GM11168 (cell line): ENCODE data around the gene TAPT1.

ENCODE experiments used
- in situ Hi-C: fragments of 300-500 bp; cut with MboI; formaldehyde crosslinking; loops from one replicate; pipeline ENCODE4 v1.12.0; 2022; ENCODE audit warnings: low sequenced_read_pairs; ENCODE audit not compliant: unreplicated experiment

Gene TAPT1, protein sequence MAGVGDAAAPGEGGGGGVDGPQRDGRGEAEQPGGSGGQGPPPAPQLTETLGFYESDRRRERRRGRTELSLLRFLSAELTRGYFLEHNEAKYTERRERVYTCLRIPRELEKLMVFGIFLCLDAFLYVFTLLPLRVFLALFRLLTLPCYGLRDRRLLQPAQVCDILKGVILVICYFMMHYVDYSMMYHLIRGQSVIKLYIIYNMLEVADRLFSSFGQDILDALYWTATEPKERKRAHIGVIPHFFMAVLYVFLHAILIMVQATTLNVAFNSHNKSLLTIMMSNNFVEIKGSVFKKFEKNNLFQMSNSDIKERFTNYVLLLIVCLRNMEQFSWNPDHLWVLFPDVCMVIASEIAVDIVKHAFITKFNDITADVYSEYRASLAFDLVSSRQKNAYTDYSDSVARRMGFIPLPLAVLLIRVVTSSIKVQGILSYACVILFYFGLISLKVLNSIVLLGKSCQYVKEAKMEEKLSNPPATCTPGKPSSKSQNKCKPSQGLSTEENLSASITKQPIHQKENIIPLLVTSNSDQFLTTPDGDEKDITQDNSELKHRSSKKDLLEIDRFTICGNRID

DNA sequence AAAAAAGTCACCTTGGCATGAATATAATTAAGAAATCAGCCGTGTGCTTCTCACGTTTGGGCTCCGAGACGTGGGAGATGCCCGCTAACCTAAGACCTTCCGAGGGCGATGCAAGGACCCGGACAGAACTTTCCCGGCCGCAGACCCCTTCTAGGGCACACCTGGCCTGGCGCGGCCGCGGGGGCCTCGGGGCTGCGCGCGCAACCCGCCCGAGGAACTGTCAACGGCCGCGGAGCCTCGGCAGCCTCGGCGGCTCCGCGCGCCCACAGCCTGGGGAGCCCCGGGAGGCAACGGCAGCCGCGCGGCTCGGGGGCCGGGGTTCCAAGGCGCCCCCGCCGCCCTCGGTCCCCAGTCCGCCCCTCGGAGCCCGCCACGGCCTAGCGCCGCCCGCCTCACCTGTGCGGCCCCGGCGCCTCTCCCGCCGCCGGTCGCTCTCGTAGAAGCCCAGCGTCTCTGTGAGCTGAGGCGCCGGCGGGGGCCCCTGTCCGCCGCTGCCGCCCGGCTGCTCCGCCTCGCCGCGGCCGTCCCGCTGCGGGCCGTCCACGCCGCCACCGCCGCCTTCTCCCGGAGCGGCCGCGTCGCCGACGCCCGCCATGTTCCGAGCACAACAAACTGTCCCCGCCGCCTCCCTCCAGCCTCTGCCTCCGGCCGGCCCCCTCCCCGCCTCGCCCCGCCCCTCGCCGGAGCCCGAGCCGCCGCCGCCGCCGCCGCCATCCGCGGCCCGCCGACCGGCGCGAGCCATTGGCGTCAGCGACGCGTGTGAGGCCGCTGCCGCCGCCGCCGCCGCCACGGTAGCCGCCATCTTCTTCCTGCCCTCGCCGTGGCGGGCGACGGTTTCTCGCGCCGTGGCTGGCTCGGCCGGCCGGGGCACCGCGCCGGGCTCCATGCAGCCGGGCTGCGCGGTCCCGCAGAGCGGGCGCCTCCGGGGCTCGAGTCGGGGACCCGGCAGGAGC is at the start of gene TAPT1:
Gene TAPT1, minus strand, starts transcription at position 609 of the 953 bp plus-strand sequence. Its CDS starts 14 bp downstream, at position 595.
- in situ Hi-C loops: no loop called here

DNA sequence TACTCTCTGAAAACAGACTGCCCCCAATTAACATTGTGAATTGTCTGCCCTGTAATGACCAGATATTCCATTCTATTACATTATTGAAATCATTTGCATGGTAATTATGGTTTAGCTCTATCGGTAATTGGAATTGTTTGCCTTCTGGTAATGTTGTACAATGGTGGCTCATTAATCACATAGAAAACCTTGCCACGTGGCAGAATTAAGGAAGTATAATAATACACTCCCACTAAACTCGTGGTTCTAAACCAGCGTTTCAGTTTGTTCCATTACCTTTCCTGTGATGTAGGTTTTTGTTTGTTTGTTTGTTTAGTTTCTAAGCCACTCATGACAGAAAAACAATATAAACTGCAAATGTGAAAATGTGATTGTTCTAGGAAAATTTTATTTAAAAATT is 45.1 kb upstream of the TAPT1 start:
- in situ Hi-C loops: no loop called here

DNA sequence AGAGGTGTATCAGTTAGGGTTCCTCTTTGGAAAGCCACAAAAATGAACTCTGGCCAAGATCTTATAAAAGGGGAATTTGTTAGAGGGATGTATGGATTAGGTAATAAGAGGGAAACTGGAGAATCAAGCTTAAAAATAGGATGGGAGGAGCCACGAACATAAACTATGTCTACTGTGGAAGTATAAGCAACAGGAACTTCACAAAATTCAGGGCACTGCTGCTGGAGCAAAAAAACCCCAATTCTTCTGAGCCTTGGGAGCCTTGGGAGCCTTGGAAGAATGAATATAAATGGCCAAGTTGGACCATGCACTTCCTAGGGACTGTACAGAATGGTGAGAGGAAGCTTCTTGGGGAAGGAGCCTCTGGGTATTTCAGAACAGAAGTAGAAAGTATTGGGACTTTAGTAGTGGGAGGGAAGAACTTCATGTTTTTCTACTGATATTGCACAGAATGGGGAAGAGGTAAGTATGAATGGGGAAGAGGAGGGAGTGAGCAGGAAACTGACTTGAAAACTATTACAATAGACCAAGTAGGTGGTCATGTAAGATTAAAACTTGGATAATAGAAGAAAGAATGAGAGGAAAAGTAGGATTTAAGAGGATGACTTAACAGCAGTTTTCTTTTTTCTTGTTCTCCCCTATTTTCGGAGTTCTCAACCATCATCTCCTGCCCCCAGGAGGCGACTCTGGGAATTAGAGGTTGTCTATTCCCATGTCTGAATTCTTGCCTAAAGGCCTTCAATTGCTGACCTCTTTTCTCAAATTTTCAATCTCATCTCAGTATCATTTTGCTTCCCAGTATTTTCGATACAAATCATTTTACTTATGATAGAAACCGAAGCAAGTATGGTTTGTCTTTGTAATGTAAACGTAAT is 44.4 kb upstream of the TAPT1 start:
- in situ Hi-C loops: no loop called here

DNA sequence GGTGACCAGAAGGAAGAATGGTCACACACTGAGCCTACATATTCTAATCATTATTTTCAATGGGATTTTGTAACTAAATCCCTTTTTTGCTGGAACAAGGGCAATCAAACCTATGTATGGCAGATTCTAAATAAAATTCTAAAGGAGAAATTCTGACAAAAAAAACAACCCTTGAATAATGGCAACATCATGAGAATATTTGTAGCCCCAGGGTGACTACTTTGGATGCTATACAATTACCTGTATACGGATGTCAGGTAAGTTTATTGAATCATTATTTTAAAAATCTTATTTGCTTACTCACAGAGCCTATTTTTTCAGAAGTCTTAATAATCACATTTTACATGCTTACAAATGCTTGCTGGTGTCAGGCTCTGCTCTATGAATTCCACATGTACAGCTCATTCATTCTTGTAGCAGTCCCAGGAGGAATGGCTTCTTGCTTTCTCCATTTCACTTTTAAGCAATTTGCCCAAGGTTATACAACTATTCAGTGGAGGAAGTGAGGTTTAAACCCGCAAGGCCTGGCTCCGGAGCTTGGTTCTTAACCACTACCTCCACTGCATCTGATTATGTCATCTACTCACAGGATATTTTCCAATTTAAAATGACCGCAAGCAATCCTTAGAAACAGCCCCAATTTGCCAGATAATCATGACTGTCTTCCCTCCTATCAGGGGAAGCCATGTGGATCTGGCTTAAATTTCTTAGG is 43.6 kb upstream of the TAPT1 start:
- in situ Hi-C loops: loop anchor here (10.0 kb wide), 1 partner anchor 235 kb away; no protein-coding TSS in a partner anchor

DNA sequence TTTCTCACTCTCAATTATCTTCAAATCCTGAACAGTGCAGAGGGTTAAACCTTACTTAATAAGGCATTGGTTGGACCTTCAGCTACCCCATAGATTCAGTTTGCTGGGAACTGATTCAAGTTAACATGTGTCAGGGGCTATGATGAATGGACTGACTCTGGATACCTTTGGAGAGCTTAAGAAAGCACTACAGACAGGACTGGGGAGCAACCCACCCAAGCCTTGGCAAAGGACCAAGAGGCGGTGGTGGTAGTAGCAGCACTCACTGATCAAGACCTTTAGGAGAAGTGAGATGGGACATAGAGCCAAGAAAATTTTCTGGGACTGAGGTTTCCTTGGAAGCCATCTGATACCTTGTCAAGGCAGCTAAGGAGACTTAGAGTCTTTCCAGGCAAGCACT is 43.0 kb upstream of the TAPT1 start:
- in situ Hi-C loops: loop anchor here (10.0 kb wide), 1 partner anchor 234 kb away; no protein-coding TSS in a partner anchor

DNA sequence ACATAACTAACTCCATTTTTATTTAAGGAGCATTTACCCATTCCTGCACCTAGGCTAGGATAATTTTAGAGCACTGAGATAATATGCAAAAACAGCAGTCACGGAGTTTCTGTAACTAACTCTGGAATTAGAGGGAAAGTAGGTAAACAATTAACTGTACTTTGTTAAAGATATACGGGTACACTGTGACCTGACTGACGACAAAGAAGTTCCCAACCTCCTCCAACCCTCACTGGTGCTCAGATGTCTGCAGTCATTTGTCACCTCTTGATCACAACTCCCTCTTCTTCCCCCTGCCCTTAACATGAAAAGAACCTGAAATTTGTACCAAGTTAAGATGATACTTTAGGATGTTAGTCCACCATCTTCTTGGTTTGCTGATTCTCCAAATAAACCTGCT is 42.0 kb upstream of the TAPT1 start:
- in situ Hi-C loops: loop anchor here (10.0 kb wide), 1 partner anchor 233 kb away; no protein-coding TSS in a partner anchor

DNA sequence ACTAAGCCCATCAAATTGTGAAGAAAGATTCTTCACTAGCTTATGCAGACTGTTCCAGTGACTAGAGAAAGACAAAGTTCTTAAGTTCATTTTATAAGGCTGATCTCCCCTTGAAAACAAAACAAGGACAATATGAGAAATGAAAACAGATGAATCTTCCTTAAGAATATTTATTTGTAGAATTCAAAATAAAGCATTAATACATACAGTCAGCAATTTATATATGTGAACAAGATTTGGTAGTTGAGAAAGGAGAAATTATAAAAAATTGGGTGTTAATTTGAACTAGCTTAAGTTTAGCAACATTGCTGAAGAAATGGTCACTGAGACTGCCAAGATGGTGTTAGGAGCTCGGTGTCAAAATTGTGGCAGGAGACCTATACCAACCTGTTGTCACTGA is 41.4 kb upstream of the TAPT1 start:
- in situ Hi-C loops: loop anchor here (10.0 kb wide), 1 partner anchor 233 kb away; no protein-coding TSS in a partner anchor

DNA sequence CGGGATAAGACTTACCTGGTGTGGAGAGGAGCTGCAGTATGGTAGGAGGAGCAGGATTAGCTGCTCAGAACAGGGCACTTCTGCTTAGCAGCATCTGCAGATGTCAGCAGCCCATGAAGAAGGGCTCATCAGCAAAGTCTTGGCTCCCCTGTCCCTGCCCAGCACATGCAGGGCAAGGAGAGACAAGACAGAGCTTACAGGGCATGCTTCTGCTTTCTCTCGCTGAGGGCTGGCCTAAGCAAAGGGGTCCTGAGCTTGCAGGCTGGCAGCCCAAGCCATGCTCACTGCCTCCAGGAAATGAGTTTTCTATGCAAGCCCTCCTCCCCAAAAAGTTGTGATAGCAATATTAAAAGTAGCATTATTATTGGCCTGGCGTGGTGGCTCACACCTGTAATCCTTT is 39.5 kb upstream of the TAPT1 start:
- in situ Hi-C loops: loop anchor here (10.0 kb wide), 1 partner anchor 231 kb away; no protein-coding TSS in a partner anchor

DNA sequence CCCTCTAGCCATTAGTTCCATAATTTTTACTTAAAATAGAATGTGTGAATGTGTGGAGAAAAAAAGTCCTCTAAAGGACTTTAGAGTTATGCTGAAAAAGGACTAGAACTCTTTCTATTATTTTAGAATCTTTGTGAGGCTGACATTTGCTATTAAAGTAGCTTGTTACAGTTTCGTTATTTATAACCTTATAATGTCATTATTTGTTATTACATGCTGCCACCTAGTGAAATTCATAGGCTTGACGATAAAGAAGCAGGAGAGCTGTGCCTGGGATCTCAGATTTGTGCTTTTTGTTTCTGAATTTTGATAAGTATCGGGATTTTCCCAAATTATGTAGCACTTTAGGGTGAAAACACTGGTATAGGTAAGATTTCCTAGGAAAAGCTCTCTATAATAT is 38.5 kb upstream of the TAPT1 start:
- in situ Hi-C loops: loop anchor here (10.0 kb wide), 1 partner anchor 230 kb away; no protein-coding TSS in a partner anchor

DNA sequence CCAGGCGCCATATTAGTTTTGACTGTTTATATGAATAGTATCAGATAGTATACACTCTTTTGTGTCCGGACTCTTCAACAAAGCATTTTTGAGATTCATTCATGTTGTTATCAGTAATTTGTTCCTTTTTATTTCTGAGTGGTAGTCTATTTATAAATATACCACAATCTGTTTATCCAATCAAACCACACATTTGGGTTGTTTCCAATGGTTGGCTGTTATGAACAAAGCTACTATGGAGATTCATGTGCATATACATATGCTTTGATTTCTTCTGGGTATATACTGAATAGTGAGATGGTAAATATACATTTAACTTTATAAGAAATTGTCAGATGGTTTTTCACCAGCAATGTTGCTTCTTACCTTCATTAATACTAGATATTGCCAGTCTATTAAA is 36.8 kb upstream of the TAPT1 start:
- in situ Hi-C loops: loop anchor here (10.0 kb wide), 1 partner anchor 228 kb away; no protein-coding TSS in a partner anchor

DNA sequence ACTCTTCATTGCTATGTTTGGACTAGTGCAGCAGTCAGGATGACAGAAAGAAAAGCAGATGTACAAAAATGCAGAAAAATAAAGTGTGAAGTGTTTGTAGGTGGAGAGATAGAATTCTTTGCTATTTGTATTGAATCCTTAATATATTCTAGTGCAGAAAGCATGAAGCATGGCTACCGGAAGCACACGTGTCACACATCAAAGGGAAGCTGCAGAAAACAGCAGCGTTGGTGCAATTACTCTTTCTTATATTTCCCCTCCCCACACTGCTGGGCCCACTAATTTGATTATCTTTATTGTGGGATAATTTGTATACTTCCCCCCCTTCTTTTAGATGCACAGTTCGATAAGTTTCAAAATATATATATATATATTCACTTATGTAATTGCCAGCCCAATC is 35.9 kb upstream of the TAPT1 start:
- in situ Hi-C loops: loop anchor here (10.0 kb wide), 1 partner anchor 227 kb away; no protein-coding TSS in a partner anchor

DNA sequence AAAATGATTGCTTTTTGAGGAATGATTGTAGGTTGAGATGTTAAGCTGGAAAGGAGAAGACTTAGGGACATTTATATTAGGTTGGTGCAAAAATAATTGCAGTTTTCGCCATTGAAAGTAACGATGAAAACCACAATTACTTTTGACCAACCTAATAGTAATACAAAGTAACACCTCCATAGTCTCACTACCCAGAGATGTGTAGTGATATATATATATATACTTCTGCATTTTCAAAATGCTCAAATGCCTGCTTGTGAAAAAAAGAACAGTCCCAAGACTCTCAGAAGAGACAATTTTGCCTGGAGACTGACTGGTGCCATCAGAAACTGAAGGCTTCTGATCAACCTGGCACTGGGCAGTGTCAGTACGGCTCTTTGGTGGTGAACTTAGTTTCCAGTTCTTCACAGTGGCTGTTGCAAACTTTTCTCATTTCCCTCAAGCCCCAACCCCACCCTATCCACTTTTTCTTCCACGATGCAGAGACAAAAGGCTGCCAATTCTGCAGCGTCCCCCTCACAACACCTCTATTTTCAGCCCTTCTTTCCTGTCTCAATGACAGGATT is 35.1 kb upstream of the TAPT1 start:
- in situ Hi-C loops: loop anchor here (10.0 kb wide), 1 partner anchor 227 kb away; no protein-coding TSS in a partner anchor

DNA sequence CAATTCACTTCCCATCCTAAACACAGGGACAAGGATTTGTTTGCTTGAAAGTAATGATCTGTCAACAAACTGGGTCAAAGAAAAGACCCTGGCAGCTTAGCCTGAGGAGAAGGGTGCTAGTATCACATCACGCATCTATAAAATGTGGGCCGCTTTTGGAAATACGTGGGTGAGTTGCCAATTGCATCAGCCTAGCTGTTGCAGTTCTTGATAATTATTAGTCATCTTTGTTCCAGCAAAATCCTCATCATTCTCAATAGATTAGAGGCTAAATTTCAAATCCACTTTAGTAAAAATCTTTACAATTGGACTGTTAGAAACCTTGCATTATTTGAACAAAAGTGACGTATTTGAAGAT is 33.6 kb upstream of the TAPT1 start:
- in situ Hi-C loops: loop anchor here (10.0 kb wide), 1 partner anchor 225 kb away; no protein-coding TSS in a partner anchor

DNA sequence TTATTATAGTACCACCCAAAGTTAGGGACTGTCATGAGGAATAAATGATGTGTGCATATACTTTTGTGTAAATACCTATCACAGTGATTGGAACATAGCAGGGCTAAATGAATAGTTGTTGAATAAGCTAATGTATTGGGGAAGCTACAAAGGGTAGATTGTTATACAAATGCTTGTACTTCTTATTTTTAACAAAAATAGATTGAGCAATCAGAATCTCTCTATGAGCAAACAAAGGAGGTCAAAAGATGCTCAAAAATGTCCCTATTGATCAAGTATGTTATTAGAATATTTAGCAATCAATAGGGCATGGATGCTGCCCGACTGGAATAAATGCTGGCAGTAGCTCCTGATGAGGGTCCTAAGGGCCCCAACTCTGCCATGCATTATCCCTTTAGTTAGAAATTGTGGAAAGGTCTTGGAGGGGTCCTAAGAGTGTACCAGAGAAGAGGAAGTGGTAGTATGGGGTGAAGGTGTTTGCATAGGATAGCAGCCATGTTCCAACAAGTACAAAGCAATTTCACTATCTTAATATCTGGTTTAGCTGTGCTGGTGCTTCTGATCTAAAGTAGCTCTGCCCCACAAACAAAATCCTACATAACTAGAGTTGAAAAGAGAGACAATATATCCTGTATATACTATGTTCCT is 33.1 kb upstream of the TAPT1 start:
- in situ Hi-C loops: no loop called here

DNA sequence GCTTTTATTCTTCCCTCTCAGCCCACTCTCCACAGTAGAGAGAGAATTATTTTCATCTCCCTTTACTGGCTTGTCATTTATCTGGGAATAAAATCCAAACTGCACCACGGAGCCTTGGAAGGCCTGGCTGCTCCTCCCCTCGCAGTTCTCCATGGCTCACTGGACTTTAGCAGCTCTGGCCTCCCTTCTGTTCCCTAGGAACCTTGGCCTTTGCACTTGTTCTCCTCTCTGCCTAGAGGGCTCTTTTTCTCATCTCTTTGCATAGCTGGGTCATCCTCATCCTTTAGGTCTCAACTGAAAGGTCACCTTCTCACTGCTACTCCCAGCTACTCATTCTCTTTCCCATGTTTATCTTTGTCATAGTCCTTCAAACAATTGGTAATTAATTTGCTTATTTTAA is 31.3 kb upstream of the TAPT1 start:
- in situ Hi-C loops: no loop called here

DNA sequence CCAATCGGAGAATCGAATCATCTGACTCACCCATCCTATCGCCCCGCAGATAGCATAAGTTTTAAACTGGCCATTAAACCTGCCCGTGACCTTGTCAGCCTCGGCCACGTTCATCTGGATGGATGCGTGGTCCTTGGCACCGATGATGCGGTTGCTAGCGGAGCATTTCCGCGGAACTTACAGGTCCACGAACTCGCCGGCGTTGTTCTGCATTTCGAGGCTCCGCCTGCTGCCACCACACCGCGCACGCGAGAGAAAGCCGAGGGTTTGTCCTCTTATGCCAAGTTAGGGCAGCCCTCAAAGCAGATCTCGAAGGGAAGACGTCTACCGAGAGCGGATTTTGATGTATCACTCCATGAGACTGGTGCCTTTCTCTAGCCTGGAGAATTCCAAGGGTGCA is 30.1 kb upstream of the TAPT1 start:
- in situ Hi-C loops: no loop called here

DNA sequence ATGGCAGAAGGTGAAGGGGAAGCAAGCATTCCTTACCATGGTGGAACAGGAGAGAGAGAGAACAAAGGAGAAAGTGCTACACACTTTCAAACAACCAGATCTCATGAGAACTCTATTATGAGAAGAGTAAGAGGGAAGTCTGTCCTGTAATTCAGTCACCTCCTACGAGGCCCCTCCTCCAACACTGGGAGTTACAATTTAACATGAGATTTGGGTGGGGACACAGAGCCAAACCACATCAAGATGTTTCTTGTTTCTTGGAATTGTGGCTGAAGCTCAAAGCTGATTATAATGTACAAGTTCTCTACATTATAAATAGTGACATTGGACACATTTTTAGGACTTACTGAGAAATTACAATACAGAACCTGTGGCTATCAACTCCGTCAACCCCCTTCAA is 29.5 kb upstream of the TAPT1 start:
- in situ Hi-C loops: no loop called here
